ENCODE results near the gene MTREX.

GRCh38 chr5:55286411-55286933 lies 21.3 kb upstream of the MTREX start:
- no peak for TF ChIP-seq EP300 (IDR thresholded peaks at IDR 0.05)
- no peak for TF ChIP-seq CTCF (IDR thresholded peaks at IDR 0.05)
- no peak for TF ChIP-seq POLR2A (IDR thresholded peaks at IDR 0.05)

All from tibial nerve (tissue), 4 donors.